ENCODE measurements around the gene PRDM16. TPM values are rescaled to one million over a fixed set of nuclear protein-coding genes. Genes with fewer than 3 reads are reported as not detected.

The PRDM16 gene
- polyA plus RNA-seq, 1 of the 3 experiments (the other 2 are of a cell fraction) = not detected

DNA sequence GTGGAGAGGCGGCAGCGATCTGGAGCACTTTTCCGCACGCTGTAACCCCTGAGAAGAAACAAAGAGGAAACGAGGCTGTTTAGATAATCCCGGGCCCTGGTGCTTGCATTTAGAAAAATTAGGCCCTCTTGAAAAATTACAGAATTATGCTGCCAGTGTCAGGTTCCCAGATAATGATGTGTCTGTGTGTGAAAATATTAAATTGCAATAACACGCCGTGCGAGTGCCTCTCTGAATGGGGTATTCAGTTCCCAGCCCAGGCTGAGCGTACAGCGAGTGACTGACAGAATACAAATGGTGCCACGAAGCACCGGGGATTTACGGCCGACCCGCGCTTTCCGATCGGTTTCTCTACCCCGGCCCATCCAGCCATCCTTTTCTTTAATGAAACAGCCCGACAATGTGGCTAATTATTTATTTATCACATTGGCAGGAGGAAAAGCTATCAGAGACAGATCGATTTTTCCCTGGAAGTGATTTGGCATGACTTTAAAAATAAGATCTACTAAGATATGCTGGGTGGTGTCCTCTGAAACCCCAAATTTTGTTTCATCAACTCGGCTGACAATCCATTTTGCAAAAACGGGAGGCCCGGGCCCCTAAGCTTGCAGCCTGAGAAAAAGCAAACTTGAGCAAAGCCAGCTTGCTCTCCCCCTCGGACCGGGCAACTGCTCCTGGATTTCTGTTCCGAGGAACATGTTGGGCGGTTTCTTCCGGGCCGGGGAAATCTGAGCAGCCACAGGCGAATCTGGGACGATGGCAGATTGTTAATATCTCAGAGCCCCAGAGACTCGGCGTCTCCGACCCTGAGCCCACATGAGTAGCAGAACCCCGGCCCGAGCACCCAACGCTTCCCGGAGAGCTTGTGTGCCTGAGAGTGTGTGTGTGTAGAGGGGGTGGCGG, 11.3 kb downstream of the PRDM16 start:
- H3K36me3 ChIP-seq (replicated peaks in 1 of 2; ENCODE audit: control insufficient read depth in 1 of 2, insufficient read depth in 2 of 2, low read length in 1 of 2) = no peaks in the 10 kb centered on the region
- POLR2A ChIA-PET = no interaction called here
- peaks cover 21% of the 10 kb centered on the region for H3K27me3 ChIP-seq (ENCODE audit: insufficient read depth)
- no peaks in the 10 kb centered on the region for H3F3A ChIP-seq (replicated peaks; ENCODE audit: insufficient read depth)
- H3K79me2 ChIP-seq (ENCODE audit: insufficient read depth) = no peaks in the 10 kb centered on the region
- no peaks in the 10 kb centered on the region for H4K20me1 ChIP-seq (ENCODE audit: insufficient read depth)
- H3K4me2 ChIP-seq = no peak overlapping the region
- no peaks in the 10 kb centered on the region for H3K9me3 ChIP-seq
- CTCF ChIA-PET = interaction anchor here (1.1 to 1.2 kb wide), 2 partner anchors 10 to 14 kb away, joined by 3 read pairs; no protein-coding TSS in a partner anchor
- WGBS (ENCODE audit: low lambda C conversion rate) = 57% methylated on average over 37 of the region's 41 CpGs
- H3K4me1 ChIP-seq (ENCODE audit: control insufficient read depth in 1 of 2, insufficient read depth in 2 of 2, low read depth in 1 of 2, low read length in 1 of 2) = no peaks in the 10 kb centered on the region
- no peak overlapping the region for H3K27ac ChIP-seq (ENCODE audit: low read depth in 2 of 2, low read length in 1 of 2)
- no peak overlapping the region for H3K4me3 ChIP-seq (ENCODE audit: low read depth in 2 of 2, low read length in 1 of 2)
- no peak overlapping the region for H2AFZ ChIP-seq (ENCODE audit: low read depth)
- no peak for DNase-seq
- H3K9me2 ChIP-seq = no peaks in the 10 kb centered on the region
- no peak overlapping the region for H3K9ac ChIP-seq
- TF ChIP-seq NRF1 (IDR thresholded peaks at IDR 0.05; ENCODE audit: low read depth, low read length) (no peak), FOXM1 (IDR thresholded peaks at IDR 0.05; ENCODE audit: low read depth) (no peak), TEAD4 (IDR thresholded peaks at IDR 0.05; ENCODE audit: borderline replicate concordance, insufficient read depth) (no peak), NFIC (IDR thresholded peaks at IDR 0.05; ENCODE audit: borderline replicate concordance) (no peak), RFX5 (IDR thresholded peaks at IDR 0.05; ENCODE audit: low read length) (no peak), FOSL2 (IDR thresholded peaks at IDR 0.05; ENCODE audit: borderline replicate concordance, low read depth) (no peak)
- TF ChIP-seq, protein P1, sequence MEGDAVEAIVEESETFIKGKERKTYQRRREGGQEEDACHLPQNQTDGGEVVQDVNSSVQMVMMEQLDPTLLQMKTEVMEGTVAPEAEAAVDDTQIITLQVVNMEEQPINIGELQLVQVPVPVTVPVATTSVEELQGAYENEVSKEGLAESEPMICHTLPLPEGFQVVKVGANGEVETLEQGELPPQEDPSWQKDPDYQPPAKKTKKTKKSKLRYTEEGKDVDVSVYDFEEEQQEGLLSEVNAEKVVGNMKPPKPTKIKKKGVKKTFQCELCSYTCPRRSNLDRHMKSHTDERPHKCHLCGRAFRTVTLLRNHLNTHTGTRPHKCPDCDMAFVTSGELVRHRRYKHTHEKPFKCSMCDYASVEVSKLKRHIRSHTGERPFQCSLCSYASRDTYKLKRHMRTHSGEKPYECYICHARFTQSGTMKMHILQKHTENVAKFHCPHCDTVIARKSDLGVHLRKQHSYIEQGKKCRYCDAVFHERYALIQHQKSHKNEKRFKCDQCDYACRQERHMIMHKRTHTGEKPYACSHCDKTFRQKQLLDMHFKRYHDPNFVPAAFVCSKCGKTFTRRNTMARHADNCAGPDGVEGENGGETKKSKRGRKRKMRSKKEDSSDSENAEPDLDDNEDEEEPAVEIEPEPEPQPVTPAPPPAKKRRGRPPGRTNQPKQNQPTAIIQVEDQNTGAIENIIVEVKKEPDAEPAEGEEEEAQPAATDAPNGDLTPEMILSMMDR (IDR thresholded peaks at IDR 0.05) = no peak

DNA sequence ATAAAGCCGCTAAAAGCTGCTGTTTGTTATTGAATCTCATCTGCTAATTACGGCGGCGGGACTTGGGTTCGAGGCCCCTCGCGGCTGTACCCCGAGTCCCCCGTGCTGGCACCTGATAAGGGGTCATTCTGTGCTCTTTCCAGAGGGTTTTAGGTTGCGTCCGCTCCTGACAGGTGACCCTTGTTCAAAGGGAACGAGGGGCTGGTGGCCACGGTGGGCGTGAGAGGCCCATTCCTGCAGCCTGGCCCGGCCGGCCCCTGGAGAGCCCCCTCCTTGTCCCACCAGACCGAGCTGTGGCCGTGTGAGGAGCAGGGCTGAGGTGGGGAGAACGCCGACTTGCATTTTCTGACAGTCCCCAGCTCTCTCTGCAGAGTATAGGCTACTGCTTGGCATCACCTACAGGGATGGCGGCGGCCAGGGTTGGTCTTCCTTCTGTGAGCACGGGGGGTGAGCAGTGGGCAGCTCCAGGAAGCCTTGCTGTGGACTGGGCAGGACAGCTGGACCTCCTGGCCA, 12.2 kb downstream of the PRDM16 start:
- no peak overlapping the region for H3K4me2 ChIP-seq
- DNase-seq = no peak
- ChIA-PET CTCF (interaction anchor here (1.1 kb wide), 1 partner anchor 11 kb away, joined by 3 read pairs; no protein-coding TSS in a partner anchor), POLR2A (no interaction called here)
- H3F3A ChIP-seq (replicated peaks; ENCODE audit: insufficient read depth) = no peaks in the 10 kb centered on the region
- no peaks in the 10 kb centered on the region for H3K9me2 ChIP-seq
- H3K4me3 ChIP-seq (ENCODE audit: low read depth in 2 of 2, low read length in 1 of 2) = no peak overlapping the region
- no peak overlapping the region for H3K9ac ChIP-seq
- H3K79me2 ChIP-seq (ENCODE audit: insufficient read depth) = no peaks in the 10 kb centered on the region
- H3K9me3 ChIP-seq = no peaks in the 10 kb centered on the region
- H3K27ac ChIP-seq (ENCODE audit: low read depth in 2 of 2, low read length in 1 of 2) = no peak overlapping the region
- H4K20me1 ChIP-seq (ENCODE audit: insufficient read depth) = no peaks in the 10 kb centered on the region
- 47% methylated on average over 9 of the region's 23 CpGs for WGBS (ENCODE audit: low lambda C conversion rate)
- no peaks in the 10 kb centered on the region for H3K4me1 ChIP-seq (ENCODE audit: control insufficient read depth in 1 of 2, insufficient read depth in 2 of 2, low read depth in 1 of 2, low read length in 1 of 2)
- H3K27me3 ChIP-seq (ENCODE audit: insufficient read depth) = peaks cover 12% of the 10 kb centered on the region
- TF ChIP-seq NRF1 (IDR thresholded peaks at IDR 0.05; ENCODE audit: low read depth, low read length) (no peak), YY1 (IDR thresholded peaks at IDR 0.05; ENCODE audit: low read depth) (no peak), FOXJ3 (CRISPR knock-in tag; IDR thresholded peaks at IDR 0.05) (no peak), RCOR1 (IDR thresholded peaks at IDR 0.05; ENCODE audit: low read length) (no peak), RFX5 (IDR thresholded peaks at IDR 0.05; ENCODE audit: low read length) (no peak)
- TF ChIP-seq, protein P1 (IDR thresholded peaks at IDR 0.05) = no peak
- H2AFZ ChIP-seq (ENCODE audit: low read depth) = no peak overlapping the region
- H3K36me3 ChIP-seq (replicated peaks in 1 of 2; ENCODE audit: control insufficient read depth in 1 of 2, insufficient read depth in 2 of 2, low read length in 1 of 2) = no peaks in the 10 kb centered on the region

Measured in SK-N-SH (cell line).